Stimulated activated naive CD8-positive, alpha-beta T cell treated with anti-CD3 and anti-CD28 coated beads, Interleukin-15, Interleukin-2, amounts not matched to agents 100 ng/mL and 50 ng/mL, for 24 hours (primary cell): Measurements from ENCODE around the gene CAMK2B.
A peak's percentile ranks its signal among the peaks of the same experiment; 100 is the strongest.

Experiments used
- H3K27ac Mint-ChIP-seq: one replicate; pipeline ENCODE4 v1.8.0; 2021; ENCODE audit warnings: mild to moderate bottlenecking, mixed read lengths
- H3K27me3 Mint-ChIP-seq: one replicate; pipeline ENCODE4 v1.8.0; 2021; ENCODE audit warnings: mixed read lengths
- H3K36me3 Mint-ChIP-seq: one replicate; pipeline ENCODE4 v1.8.0; 2021; ENCODE audit warnings: low read depth, mixed read lengths
- H3K4me1 Mint-ChIP-seq: one replicate; pipeline ENCODE4 v1.8.0; 2021; ENCODE audit warnings: low read depth, mixed read lengths
- H3K4me3 Mint-ChIP-seq: one replicate; pipeline ENCODE4 v1.8.0; 2021; ENCODE audit warnings: mild to moderate bottlenecking, mixed read lengths
- H3K9me3 Mint-ChIP-seq: one replicate; pipeline ENCODE4 v1.8.0; 2021; ENCODE audit warnings: mixed read lengths

CAMK2B gene

DNA sequence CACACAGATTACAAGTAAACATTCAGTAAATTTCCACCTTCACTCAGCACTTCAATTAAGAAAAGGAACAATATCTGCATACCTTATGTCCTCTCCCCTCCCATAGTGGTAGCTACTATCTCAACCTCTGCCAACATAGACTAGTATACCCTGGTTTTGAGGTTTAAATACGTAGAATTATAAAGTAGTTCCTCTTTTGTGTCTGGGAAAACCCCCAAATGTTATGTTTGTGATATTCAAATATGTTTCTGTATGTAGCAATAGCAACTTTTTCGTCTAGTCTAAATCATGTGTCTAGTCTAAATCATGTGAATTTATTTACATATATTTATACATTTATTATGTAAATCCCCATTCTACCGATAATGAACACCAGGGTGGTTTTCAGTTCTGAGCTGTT lies 13.2 kb upstream of the CAMK2B start:
- Mint-ChIP-seq H3K4me3 (no peak overlapping the region), H3K27ac (peak overlapping the region; percentile 6), H3K27me3 (peaks cover 10% of the 10 kb centered on the region), H3K4me1 (peaks cover 3% of the 10 kb centered on the region), H3K9me3 (peaks cover 18% of the 10 kb centered on the region), H3K36me3 (no peaks in the 10 kb centered on the region)

DNA sequence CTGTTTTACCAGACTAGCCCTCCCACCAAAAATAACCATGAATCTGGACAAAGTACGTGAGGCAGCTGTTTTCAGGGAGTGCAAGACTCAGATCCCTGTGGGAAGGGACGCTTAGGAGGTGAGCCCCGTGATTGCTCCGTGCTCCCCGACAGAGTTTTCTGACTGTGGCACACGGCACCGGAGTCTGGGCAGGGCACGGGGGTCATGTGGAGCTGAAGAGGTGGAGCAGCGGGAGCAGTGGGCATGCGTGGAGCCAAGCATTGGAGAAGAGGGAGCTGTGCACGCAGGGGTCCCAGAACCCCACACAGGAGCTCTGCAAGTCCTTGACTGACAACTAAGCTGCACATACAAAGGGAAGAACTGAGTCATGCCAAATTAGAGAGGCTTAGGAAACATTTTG lies 11.1 kb upstream of the CAMK2B start:
- Mint-ChIP-seq H3K4me1 (peaks cover 3% of the 10 kb centered on the region), H3K4me3 (no peak overlapping the region), H3K36me3 (no peaks in the 10 kb centered on the region), H3K27ac (no peak overlapping the region), H3K27me3 (peaks cover 10% of the 10 kb centered on the region), H3K9me3 (peaks cover 18% of the 10 kb centered on the region)

DNA sequence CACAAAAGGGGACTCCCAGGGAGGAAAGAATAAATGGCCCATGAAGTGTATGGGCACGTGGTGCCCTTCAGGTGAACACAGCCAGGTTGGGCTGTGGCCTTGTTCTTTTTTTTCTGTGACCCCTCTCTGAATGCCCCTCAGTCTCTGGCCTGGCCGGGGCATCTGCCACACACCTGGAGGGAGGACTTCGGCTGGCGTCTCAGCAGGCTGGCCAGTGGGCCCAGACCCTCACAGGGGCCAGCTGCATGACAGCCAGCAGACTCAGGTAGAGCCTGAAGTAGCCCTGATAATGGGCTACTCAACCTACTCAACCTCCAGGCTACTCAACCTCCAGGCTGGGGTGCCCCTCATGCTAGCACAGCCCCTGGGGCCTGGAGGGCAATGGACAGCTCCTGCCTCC lies 9.8 kb upstream of the CAMK2B start:
- peaks cover 18% of the 10 kb centered on the region for H3K9me3 Mint-ChIP-seq
- peaks cover 7% of the 10 kb centered on the region for H3K27me3 Mint-ChIP-seq
- H3K27ac Mint-ChIP-seq: no peak overlapping the region
- no peak overlapping the region for H3K4me3 Mint-ChIP-seq
- H3K4me1 Mint-ChIP-seq: peaks cover 3% of the 10 kb centered on the region
- H3K36me3 Mint-ChIP-seq: no peaks in the 10 kb centered on the region

DNA sequence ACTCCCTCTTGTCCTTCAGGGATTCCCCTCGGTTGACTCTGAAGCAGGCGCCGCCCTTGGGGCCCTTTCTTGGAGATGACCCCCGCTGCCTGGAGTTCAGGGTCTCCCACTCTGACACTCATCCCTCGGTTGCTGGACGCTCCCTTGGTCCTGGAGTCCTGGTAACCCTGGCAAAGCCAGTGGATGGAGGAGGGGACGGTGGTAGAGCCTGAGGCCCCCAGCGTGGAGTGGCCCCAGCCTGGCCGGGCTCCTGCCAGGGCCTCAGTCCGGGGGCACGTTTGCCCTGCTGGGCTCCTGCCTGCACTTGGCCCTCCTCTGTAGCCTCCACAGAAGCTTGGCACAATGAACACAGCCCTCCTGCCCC lies 9.3 kb upstream of the CAMK2B start:
- peaks cover 18% of the 10 kb centered on the region for H3K9me3 Mint-ChIP-seq
- H3K27ac Mint-ChIP-seq: no peak overlapping the region
- peaks cover 7% of the 10 kb centered on the region for H3K27me3 Mint-ChIP-seq
- H3K4me1 Mint-ChIP-seq: peaks cover 3% of the 10 kb centered on the region
- no peaks in the 10 kb centered on the region for H3K36me3 Mint-ChIP-seq
- no peak overlapping the region for H3K4me3 Mint-ChIP-seq

DNA sequence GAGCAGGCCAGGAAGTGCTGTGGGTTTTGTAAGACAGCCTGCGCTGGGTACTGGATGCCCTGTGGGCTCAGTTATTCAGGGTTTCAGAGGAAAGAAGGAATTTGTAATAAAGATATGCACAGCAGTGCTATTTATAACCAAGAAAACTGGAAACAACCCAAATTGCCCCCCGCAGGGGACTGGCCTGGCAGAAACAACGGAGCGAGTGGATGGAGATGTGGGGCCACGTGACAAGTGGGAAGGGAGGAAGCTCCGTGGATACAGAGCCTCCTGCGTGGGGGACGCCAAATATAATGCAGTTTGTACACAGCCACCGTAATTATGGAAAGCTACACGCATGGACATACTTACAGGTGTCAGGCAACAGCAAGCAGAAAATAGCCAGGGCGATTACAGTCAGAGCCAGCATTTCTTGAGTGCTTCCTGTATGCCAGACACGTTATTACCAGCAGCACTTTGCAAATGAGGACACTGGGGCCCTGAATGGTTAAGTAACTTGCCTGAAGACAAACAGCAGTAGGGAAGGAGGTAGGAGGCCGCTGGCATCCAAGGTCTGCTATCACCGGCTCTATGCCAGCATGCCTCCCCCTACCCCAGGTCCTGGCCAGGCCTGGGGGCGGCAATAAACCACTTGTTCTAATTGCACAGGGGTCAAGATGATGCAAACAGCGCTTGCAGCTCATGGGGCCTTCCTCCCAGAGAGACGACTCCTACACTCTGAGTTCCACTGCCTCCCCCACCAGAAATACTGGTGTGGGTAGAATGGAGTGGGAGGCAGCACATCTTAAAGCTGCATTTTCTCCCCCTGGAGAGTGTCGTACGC lies 8.7 kb upstream of the CAMK2B start:
- Mint-ChIP-seq H3K4me3 (no peak overlapping the region), H3K36me3 (no peaks in the 10 kb centered on the region), H3K27ac (no peak overlapping the region), H3K9me3 (peaks cover 18% of the 10 kb centered on the region), H3K4me1 (peaks cover 3% of the 10 kb centered on the region), H3K27me3 (peaks cover 7% of the 10 kb centered on the region)

DNA sequence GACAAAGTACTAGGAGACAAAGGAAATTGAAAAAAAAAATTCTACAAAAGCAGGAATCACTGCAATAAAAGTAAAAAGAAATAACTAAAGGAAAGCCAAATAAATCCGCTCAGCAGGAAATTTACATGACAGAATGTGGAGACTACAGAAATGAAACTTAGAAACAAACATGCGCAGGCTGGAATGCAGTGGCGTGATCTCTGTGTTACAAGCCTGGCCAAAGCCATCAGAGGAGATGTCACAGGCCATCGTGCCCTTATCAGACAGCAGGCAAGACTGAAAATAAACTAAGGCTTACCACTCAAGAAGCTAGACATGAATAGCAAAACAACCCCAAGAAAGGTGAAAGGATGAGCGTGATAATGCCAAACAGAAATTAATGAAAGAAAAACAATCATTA lies 6.3 kb upstream of the CAMK2B start:
- Mint-ChIP-seq H3K27ac (no peak overlapping the region), H3K9me3 (peaks cover 9% of the 10 kb centered on the region), H3K27me3 (peaks cover 3% of the 10 kb centered on the region), H3K36me3 (no peaks in the 10 kb centered on the region), H3K4me1 (no peaks in the 10 kb centered on the region), H3K4me3 (no peak overlapping the region)

DNA sequence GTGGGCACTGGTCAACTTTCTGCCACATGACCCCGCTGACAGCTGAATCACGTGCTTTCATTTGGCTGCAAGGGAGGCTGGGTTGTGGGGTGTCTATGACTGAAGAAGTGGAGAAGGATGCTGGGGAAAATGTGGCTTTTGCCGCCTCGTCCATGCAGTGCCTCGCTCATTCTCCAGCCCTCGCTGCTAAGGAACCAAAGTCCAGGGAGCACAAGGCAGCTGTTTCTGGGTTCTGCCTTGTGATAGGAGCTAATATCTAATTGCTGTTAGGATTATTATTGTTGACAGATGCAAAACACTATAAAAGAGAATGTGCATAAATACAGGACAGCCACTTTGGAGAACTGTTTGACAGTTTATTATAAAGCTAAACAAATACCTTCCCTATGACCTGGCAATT lies 4.9 kb upstream of the CAMK2B start:
- Mint-ChIP-seq H3K27ac (no peak overlapping the region), H3K27me3 (peaks cover 11% of the 10 kb centered on the region), H3K4me1 (peaks cover 4% of the 10 kb centered on the region), H3K4me3 (no peak overlapping the region), H3K36me3 (no peaks in the 10 kb centered on the region), H3K9me3 (no peaks in the 10 kb centered on the region)

DNA sequence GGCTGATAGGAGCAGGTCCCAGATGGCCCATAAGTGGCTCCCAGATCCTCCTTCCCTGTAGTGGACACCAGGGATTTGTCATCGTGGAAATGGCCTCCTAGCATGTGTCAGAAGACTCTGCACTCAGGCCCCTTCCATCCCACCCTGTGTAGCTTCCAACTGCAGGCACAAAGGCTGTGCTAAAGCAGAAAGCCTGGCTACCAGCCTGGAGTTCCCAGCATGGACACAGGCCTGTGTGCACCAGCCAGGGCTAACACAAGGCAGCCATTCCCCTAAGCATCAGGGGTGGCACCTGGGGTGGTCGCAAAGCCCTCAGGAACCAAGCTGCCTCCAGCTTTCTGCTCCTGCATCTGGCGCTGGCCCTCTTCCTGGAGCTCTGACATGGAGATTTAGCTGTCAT lies 4.5 kb upstream of the CAMK2B start:
- Mint-ChIP-seq H3K4me1 (peaks cover 4% of the 10 kb centered on the region), H3K4me3 (no peak overlapping the region), H3K27ac (no peak overlapping the region), H3K27me3 (peaks cover 11% of the 10 kb centered on the region), H3K9me3 (no peaks in the 10 kb centered on the region), H3K36me3 (no peaks in the 10 kb centered on the region)

DNA sequence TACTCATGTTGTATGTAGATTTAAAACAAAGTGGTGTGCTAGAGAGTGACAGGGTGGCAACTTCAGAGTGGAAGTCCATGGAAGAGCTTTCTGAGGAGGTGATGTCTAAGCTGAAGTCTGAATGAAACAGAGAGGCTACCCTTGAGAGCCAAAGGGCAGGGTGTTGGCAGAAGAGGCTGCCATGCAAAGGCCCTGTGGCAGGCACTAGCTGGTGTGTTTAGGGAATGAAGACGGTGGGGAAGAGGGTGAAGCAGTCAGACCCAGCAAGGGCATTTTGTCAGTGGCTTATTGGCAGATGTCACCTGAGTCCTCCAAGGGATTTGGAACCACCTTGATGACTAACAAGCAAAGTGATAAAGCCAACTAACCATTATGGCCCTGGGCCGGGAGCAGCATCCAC lies 3.7 kb upstream of the CAMK2B start:
- Mint-ChIP-seq H3K9me3 (no peaks in the 10 kb centered on the region), H3K27ac (no peak overlapping the region), H3K4me3 (no peak overlapping the region), H3K4me1 (peaks cover 4% of the 10 kb centered on the region), H3K36me3 (no peaks in the 10 kb centered on the region), H3K27me3 (peaks cover 18% of the 10 kb centered on the region)

DNA sequence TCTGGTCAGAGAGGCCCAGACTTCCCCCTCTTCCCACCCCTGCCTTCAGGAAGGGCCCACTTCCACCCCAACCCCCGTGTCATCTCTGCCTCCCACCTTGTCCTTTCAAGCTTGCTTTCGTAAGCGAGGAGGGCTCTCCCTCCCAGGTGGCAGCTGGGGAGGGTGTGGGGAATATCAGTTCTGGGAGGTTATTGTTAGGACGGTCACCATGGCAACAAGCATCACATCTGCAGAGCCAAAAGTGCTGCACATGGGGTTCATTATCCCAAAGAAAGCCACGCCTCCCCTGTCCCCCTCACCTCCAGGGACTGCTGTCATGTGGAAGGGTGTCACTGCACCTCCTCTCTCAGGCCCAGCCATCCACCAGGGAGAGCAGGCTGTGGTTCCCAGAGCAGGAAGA lies 2.6 kb upstream of the CAMK2B start:
- Mint-ChIP-seq H3K4me1 (peaks cover 4% of the 10 kb centered on the region), H3K4me3 (no peak overlapping the region), H3K27ac (no peak overlapping the region), H3K9me3 (no peaks in the 10 kb centered on the region), H3K36me3 (no peaks in the 10 kb centered on the region), H3K27me3 (peaks cover 29% of the 10 kb centered on the region)

DNA sequence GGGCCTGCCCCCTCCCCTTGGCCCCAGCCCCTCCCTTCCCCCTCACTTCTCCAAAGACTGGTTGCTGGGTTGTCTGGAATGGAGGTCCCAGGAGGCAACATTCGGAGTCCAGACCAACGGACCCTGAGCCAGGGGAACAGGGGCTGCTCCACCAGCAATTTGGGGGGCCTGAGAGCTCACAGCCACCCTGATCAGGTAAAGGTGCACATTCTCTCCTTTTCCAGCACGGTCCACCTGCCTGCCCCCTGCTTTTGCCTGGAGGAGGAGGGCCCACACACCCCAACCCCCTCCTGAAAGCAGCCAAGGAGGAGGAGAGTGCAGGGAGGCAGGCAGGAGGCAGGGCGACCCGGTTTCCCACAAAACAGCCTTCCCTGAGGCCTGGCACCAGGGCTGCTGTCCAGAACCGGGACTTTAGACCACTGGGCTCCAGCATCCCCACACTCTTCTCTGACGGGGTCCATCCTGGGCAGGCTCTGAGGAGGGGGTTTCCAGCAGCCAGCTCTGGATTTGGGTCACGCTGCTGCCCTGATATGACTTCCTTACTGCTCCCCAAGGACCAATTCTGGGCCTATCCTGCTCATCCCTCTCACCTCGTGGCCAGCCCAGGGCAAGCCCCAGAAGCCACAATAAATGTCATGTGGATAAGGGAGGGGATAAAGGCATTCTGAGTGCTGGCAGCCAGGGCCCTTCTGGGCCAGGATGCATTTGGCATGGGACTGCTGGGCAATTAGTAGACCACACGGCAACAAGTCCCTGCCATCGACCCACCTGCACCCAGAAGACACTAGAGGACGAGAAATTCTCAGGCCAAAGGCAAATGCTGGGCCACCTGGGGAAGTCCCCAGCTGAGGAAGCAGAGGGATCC lies 1.1 kb upstream of the CAMK2B start:
- Mint-ChIP-seq H3K4me1 (peaks cover 4% of the 10 kb centered on the region), H3K27ac (no peak overlapping the region), H3K27me3 (peaks cover 33% of the 10 kb centered on the region), H3K36me3 (no peaks in the 10 kb centered on the region), H3K9me3 (no peaks in the 10 kb centered on the region), H3K4me3 (no peak overlapping the region)

DNA sequence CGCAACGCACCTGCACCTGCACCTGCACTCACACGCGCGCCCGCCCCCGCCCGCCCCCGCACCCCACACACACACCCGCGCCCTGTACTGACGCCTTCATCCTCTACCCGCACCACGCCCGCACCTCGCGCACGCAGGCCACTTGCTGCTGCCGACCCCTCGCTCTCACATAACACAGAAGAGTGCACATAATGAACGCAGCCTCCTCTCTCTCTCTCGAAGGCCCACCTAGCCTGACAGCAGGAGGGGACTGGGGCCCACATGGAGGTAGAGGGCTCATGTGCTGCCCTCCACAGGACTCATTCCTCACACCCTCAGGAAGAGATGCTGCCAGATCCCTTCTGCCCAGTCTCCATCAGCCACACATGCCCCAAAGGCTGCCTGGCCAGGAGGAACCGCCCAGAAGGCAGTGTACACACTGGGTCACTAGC lies 432 bp upstream of the CAMK2B start:
- peaks cover 33% of the 10 kb centered on the region for H3K27me3 Mint-ChIP-seq

DNA sequence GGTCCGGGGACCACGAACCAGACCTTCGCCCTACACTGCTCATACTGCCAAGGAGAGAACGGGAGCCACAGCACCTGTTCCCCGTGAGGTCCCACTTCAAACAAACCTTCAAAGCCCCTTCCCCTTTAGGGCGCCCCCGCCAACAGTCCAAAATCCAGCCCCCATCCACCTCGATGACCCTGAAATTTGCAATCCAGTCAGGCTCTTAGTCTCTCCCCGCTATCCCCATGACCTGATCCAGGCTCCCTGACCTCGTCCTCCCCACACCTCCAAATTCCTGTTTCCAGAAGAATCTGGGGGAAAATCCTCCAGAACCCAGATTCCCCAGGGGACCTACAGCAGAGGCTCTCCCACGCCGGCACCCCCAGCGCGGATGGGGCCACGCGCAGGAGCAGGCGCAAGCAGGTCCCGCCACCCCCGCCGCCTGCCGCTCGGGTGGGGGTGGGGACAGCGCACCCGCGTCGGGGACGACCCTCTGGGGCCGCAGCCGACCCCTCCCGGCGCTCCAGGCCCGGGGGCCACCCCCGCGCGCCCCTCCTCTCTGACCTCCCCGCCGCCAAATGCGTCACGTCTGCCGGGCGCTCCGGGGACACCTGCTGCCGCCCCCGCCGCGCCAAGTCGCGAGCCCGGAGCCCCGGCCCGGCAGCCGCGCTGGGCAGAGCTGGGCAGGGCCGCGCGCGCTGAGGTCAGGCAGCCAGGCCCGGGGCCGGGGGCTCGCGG lies 753 bp downstream of the CAMK2B start:
- H3K4me3 Mint-ChIP-seq: peak overlapping the region; percentile 55
- peaks cover 33% of the 10 kb centered on the region for H3K27me3 Mint-ChIP-seq
- no peaks in the 10 kb centered on the region for H3K9me3 Mint-ChIP-seq
- H3K27ac Mint-ChIP-seq: no peak overlapping the region
- H3K4me1 Mint-ChIP-seq: peaks cover 4% of the 10 kb centered on the region
- no peaks in the 10 kb centered on the region for H3K36me3 Mint-ChIP-seq

More for the DNA sequence above, 432 bp upstream of the CAMK2B start:
- Mint-ChIP-seq H3K27ac (peak overlapping the region; percentile 23), H3K9me3 (no peaks in the 10 kb centered on the region), H3K4me3 (peak overlapping the region; percentile 79), H3K4me1 (peaks cover 4% of the 10 kb centered on the region), H3K36me3 (no peaks in the 10 kb centered on the region)

DNA sequence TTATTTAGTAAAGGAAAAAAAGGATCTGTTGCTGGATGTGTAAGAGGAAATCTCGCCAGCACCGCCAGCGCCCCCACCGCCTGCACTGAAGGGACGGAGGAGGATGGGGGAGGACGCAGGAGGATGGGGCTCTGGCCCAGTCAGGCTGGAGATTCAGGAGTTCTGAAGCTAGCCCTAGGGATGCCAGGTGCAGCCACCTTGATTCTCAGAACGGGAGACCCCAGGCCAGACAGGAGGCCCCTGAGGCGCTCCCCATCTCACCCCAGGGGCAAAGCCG lies 1.3 kb downstream of the CAMK2B start:
- Mint-ChIP-seq H3K4me1 (peaks cover 4% of the 10 kb centered on the region), H3K9me3 (no peaks in the 10 kb centered on the region), H3K4me3 (peak overlapping the region; percentile 55), H3K27ac (no peak overlapping the region), H3K27me3 (peaks cover 33% of the 10 kb centered on the region), H3K36me3 (no peaks in the 10 kb centered on the region)
